ENCODE measurements around the gene SRD5A1.

The SRD5A1 gene

DNA sequence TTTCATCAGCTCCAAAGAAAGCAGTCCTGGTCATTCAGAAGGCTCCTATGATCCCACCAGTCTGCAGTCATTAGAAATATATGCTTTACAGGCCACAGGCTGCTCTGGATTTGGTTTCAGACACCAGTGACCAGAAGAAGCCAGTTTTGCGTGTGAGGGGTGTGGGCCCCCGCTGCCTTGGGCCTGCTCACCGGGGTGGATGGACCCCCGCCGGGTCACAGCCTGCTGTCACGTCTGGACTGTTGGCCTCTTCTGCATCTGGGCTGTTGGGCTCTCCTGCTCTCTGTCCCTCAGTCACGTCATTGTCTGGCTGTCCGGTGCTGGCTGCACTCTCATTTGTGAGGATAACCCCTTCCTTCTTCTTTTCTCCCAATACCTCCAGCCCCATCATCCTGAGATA is 33.5 kb upstream of the SRD5A1 start:
- no peak for TF ChIP-seq MYC (IDR thresholded peaks at IDR 0.05; ENCODE audit: low read depth, low read length)
- no peak for TF ChIP-seq POLR2A (IDR thresholded peaks at IDR 0.05; ENCODE audit: extremely low read depth, insufficient read length)
- TF ChIP-seq, protein P1, sequence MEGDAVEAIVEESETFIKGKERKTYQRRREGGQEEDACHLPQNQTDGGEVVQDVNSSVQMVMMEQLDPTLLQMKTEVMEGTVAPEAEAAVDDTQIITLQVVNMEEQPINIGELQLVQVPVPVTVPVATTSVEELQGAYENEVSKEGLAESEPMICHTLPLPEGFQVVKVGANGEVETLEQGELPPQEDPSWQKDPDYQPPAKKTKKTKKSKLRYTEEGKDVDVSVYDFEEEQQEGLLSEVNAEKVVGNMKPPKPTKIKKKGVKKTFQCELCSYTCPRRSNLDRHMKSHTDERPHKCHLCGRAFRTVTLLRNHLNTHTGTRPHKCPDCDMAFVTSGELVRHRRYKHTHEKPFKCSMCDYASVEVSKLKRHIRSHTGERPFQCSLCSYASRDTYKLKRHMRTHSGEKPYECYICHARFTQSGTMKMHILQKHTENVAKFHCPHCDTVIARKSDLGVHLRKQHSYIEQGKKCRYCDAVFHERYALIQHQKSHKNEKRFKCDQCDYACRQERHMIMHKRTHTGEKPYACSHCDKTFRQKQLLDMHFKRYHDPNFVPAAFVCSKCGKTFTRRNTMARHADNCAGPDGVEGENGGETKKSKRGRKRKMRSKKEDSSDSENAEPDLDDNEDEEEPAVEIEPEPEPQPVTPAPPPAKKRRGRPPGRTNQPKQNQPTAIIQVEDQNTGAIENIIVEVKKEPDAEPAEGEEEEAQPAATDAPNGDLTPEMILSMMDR (IDR thresholded peaks at IDR 0.05; ENCODE audit: low read depth, low read length), result no peak
- TF ChIP-seq, protein P2, sequence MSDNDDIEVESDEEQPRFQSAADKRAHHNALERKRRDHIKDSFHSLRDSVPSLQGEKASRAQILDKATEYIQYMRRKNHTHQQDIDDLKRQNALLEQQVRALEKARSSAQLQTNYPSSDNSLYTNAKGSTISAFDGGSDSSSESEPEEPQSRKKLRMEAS (IDR thresholded peaks at IDR 0.05; ENCODE audit: low read depth, low read length), result no peak
- no peak for DNase-seq (ENCODE audit: low read depth)
- no peak overlapping the region for H3K4me3 ChIP-seq (ENCODE audit: low read depth, low read length)

DNA sequence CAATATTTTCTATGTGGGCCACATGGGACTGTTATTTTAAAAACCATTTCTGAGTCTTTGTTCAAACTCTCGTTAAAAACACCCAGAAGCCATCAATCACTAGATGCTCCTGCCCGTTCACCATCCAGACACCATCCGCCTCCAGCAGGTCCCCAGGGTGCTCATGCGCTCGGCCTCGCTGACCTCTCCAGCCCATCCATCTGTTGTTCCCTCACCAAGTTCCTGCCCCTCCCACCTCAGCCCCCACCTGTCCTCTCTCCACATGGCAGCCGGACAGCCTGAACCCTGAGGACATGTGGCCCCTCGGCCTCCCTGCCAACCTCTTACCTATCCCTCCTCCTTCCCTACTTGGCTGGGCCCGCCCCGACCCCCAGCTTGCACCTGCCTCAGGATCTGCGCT is 32.0 kb upstream of the SRD5A1 start:
- no peak for DNase-seq (ENCODE audit: low read depth)
- H3K4me3 ChIP-seq (ENCODE audit: low read depth, low read length), result no peak overlapping the region
- TF ChIP-seq POLR2A (IDR thresholded peaks at IDR 0.05; ENCODE audit: extremely low read depth, insufficient read length), result no peak
- TF ChIP-seq, protein P2 (IDR thresholded peaks at IDR 0.05; ENCODE audit: low read depth, low read length), result no peak
- TF ChIP-seq MYC (IDR thresholded peaks at IDR 0.05; ENCODE audit: low read depth, low read length), result no peak
- TF ChIP-seq, protein P1 (IDR thresholded peaks at IDR 0.05; ENCODE audit: low read depth, low read length), result no peak

DNA sequence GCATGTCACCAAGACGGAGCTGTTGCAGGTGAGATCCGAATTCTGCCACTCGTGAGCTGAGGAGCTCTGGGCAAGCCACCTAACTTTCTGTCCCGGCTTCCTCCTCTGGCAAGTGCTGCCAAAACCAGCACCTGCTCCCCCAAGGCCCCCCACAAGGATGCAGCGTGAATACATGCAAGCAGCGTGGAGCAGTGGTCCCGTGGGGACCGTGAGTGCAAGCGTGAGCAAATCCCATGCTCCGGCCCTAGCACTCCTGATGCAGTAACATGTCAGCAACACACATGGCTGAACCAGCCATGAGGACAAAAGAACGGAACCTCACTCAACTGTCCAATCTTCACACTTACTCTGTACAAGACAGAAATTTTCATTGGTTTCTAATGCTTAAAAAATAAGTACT is 31.4 kb upstream of the SRD5A1 start:
- DNase-seq (ENCODE audit: low read depth), result no peak
- no peak overlapping the region for H3K4me3 ChIP-seq (ENCODE audit: low read depth, low read length)
- TF ChIP-seq MYC (IDR thresholded peaks at IDR 0.05; ENCODE audit: low read depth, low read length) (no peak), POLR2A (IDR thresholded peaks at IDR 0.05; ENCODE audit: extremely low read depth, insufficient read length) (no peak)
- TF ChIP-seq, protein P2 (IDR thresholded peaks at IDR 0.05; ENCODE audit: low read depth, low read length), result no peak

DNA sequence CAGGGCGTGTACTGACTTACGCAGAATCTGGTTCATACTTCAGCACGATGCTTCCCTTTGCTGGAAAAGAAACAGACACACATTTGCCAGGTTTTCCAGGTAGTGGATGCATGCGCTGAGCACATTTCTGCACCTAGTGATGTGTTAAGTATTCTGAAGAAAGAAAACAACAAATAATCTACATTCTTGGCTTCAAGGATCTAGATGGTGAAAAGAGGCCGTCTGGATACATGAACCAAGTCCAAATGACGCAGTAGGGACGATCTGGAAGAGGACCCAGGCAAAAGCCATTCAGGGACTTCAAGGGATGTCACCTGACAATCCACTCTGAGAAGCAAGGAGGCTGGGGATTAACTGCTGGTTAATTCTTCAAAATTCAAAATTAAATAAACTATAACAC is 30.8 kb upstream of the SRD5A1 start:
- TF ChIP-seq POLR2A (IDR thresholded peaks at IDR 0.05; ENCODE audit: extremely low read depth, insufficient read length) (no peak), MYC (IDR thresholded peaks at IDR 0.05; ENCODE audit: low read depth, low read length) (no peak)
- TF ChIP-seq, protein P1 (IDR thresholded peaks at IDR 0.05; ENCODE audit: low read depth, low read length), result no peak
- TF ChIP-seq, protein P2 (IDR thresholded peaks at IDR 0.05; ENCODE audit: low read depth, low read length), result no peak
- no peak for DNase-seq (ENCODE audit: low read depth)

DNA sequence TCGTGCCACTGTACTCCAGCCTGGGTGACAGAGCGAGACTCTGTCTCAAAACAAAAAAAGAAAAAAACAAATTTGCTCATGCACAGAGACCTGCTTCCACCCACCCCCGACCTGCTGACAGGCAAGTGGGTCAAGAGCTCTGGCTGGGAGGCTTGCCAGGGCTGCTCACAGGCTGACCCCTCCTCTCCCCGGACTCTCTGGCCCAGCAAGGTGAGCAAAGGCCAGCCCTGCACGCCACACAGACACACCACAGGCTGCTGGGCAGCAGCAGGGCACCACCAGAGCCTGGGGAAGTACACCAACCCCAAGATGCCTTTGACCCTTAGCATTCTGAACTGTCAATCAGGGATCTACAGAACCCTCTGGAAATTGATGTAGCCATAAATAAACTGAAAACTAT is 29.6 kb upstream of the SRD5A1 start:
- DNase-seq (ENCODE audit: low read depth), result no peak
- no peak overlapping the region for H3K4me3 ChIP-seq (ENCODE audit: low read depth, low read length)
- TF ChIP-seq, protein P1 (IDR thresholded peaks at IDR 0.05; ENCODE audit: low read depth, low read length), result no peak
- TF ChIP-seq MYC (IDR thresholded peaks at IDR 0.05; ENCODE audit: low read depth, low read length), result no peak
- TF ChIP-seq, protein P2 (IDR thresholded peaks at IDR 0.05; ENCODE audit: low read depth, low read length), result no peak
- no peak for TF ChIP-seq POLR2A (IDR thresholded peaks at IDR 0.05; ENCODE audit: extremely low read depth, insufficient read length)

More for the DNA sequence above, 30.8 kb upstream of the SRD5A1 start:
- H3K4me3 ChIP-seq (ENCODE audit: low read depth, low read length), result no peak overlapping the region

DNA sequence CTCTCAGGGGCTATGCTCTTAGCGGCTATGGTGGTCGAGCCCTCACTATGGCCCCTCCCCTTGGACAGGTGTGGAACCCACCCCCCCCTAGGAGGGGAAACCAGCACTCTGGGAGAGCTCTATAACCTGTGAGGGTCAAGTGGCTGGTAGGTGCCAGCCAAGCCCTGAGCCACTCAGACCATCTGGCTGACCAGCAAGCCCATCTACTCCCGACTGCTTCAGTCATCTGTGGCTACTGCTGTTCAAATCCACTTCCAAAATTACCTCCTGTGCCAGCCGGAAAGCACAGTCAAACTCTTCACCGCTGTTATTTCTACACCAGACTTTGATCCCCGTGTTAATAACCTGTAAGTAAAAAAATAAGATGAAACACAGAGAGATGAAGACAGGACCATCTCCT is 28.9 kb upstream of the SRD5A1 start:
- DNase-seq (ENCODE audit: low read depth), result no peak
- no peak overlapping the region for H3K4me3 ChIP-seq (ENCODE audit: low read depth, low read length)
- TF ChIP-seq MYC (IDR thresholded peaks at IDR 0.05; ENCODE audit: low read depth, low read length), result no peak
- TF ChIP-seq, protein P2 (IDR thresholded peaks at IDR 0.05; ENCODE audit: low read depth, low read length), result no peak
- TF ChIP-seq, protein P1 (IDR thresholded peaks at IDR 0.05; ENCODE audit: low read depth, low read length), result no peak
- TF ChIP-seq POLR2A (IDR thresholded peaks at IDR 0.05; ENCODE audit: extremely low read depth, insufficient read length), result no peak
